GM18520 (cell line): Measurements from ENCODE around the gene ZNF354B.
"Not testable (repeated sequence)": the region's sequence is repeated elsewhere in the genome, so short reads cannot be mapped to it uniquely, and the experiment has no call there.

ENCODE experiments used
- ATAC-seq: cut with Tn5 transposase; IDR thresholded peaks from one replicate; pipeline ENCODE4 v1.9.1; 2021; ENCODE audit not compliant: unreplicated experiment

ZNF354B gene

DNA sequence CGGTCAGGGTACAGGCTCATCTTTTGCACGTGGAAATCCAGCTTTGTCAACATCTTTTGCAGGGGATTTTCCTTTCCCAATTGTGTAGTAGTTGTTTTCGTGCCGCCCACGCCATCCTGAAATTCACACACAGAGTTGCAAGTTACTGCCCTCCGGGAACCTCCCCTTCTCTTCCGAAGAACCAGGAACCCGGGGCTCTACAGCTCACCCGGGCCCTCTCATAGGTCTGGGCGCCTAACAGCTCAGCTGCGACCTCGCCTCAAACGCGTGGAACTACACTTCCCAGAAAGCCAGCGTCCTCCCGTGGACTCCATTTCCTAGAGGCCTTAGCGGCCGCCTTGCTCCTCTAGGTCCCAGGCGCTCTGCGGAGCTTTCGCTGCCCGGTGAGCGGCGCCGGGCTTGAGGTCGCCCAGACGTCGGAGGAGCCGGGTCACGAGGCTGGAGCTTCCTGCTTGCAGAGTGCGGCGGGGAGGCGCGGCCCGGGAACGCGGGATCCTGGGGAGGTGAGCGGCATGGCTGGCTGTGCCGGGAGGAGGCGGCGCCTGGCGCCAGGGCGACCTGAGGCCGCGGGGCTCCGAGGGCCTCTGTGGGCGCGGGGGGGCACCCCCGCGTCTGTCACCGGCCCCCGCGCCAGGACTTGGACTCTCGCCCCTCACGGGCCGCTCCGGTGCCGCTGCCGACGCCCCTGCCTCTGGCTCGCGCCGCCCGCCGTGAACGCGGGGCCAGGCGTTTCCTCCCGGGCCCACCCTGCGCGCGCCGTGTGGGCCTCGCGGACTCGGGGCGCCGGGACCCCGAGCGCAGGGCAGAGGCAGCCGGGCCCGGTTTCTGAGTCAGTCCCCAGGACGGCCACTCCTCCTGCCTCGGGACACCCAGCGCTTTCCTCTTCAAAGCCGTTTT, at the start of gene ZNF354B:
Gene ZNF354B (plus strand): TSS at position 329 of the 897 bp plus-strand sequence. CDS start 1,095 bp downstream, outside the sequence.
- ATAC-seq = peak; percentile 87

DNA sequence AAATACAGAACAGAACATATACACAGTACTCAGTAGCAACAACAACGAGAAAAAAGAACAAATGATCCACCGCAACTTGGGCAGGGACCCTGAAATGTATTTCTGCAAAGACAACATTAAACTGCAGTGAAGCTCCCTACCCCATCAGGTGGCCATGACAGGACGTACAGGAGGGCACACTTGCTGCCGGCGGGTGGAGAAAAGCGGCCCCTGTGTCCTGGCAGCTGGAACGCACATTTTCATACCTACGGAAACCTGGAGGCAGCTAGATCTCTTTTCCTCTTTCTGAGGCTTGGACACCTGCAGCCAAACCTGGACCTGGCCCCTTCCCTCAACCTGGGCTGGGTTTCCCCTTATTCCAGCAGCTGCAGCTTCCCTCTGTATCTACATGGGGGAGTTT, 42.2 kb upstream of the ZNF354B start:
- no peak for ATAC-seq

DNA sequence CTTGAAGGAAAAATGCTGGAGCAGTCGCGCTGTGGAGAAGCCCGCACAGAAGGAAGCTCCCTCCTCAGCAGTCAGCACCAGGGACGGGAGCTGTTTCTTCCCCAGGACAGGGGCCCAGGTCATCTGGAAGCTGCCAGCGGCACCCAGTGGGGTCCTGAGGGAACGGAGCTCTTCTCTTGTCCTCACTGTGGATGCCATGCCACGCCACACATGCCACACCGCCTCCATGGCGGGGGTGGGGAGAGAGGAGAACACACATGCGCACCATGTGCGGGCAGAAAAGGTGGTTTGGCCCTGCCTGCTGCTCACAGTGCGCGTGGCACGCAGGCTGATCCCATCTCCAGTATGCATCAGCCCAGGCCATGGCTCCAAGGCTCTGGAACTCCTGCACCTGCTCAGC, 41.7 kb upstream of the ZNF354B start:
- ATAC-seq = no peak

DNA sequence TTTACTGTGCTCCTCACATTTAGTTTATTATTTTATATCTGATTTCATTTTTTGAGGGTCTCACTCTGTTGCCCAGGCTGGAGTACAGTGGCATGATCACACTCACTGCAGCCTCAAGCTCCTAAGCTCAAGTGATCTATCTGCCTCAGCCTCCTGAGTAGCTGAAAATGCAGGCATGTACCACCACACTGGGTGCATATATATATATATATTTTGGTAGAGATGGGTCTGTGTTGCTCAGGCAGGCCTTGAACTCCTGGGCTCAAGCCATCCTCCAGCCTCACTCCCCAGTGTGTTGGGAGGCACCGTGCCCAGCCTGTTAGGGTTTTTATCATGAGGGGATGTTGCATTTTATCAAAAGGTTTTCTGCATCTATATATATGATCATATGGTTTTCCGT, 39.8 kb upstream of the ZNF354B start:
- no peak for ATAC-seq

DNA sequence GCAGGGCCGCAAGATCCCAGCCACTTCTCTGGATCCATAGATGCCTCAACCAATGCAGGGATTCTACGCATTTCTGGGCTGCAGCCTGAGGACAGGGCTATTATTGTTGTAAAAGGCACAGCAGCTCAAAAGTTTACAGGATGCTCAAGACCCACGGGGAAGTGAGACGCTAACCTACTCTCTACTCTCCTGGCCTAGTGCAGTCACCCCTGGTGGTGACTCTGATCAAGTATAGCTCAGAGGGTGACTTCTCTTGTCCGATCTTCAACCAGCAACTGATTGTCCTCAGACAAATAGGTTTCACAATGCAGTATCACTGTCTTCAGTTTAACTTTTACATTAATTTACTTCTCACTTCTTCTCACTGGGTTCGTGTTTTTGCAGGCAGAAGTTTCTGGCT, 34.3 kb upstream of the ZNF354B start:
- ATAC-seq = no peak

DNA sequence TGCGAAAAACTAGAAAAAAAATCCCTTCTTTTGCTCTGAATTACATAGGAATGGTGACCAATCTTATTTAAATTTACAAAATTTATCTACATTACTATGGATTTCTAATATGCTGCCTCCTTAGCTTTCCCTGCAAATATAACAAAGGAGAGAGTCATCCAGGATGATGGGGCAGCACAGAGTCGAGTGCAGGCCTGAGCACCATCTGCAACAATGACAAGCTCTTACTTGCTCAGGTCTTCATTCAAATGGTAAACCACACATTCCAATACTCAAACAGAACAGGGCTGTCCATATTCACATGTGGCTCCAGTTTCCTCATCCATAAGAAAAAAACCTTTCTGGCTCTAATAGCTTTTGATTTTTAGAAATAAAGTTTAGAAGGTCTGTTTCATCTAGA, 33.5 kb upstream of the ZNF354B start:
- ATAC-seq = no peak

DNA sequence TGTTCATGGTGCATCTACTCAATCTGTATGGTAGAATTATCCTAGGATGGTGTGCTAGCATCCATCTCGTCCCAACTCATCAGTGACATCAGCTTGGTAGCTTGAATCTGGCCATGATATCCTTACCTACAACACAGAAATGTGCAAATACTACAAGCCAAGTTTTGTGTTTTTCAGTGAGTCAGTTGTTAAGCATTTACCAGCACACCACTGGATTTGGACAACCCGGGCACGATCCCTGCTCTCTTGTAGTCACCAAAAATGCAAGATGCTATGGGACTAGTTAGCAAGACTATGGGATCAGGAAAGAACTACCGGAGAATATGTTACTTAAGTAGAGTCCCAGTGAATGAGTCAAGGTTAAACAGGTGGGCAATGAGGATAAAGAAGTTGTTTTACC, 32.1 kb upstream of the ZNF354B start:
- ATAC-seq = no peak

DNA sequence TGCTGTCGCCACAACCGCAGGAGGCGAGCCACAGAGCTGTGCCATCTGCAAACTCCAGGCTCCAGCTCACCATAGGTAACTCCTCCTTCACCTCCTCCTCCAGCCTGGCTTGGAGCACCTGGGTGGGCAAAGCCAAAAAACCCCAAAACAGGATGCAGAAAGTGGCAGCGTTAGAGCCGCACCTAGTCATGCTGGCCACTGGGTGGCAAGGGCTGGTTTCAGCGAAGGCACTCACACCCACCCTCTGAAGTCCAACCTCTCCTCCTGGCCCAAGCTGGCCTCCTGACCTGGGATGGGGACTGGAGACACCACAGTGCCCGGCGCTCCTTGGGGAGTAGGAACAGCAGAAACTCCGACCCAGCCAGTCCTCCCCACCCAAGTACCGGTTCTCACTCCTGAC, 28.7 kb upstream of the ZNF354B start:
- no peak for ATAC-seq

DNA sequence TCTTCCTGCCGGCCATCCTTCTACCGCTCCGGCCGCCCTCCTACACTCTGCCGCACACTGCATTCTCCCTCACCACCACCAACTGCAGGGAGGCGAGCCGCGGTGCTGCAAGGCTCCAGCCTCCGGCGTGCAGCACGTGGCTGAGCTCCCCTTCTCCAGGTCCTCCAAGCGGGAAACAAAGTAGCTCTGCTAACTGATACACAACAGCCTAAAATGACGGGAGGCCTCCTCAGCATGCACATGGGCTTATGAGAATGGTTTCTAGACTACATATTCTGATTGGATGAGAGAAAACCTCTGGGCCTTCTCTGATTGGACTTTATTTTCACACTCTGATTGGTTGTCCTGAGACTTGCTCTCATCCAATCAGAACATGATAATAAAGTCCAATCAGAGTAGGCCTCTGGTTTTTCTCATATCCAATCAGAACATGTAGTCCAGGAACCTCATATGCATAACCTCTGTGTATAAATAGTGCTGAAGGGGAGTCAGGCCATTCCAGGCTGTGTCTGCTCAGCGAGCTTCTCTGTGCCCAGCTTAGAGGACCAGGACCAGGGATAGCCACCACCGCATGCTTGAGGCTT, 27.0 kb upstream of the ZNF354B start:
- no peak for ATAC-seq

DNA sequence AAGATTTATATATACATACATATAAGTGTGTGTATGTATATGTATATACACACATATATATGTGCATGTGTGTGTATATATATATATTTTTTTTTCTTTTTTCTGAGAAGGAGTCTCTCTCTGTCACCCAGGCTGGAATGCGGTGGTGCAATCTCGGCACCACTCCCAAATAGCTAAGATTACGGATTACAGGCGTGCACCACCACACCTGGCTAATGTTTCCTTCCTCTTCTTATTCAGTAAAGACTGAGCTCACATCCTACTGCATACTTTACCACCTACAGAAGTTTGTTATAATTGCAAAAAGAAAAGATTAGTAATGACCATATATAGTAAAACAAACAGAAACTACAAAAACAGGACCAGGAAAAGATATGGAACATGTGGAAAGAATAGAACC, 23.1 kb upstream of the ZNF354B start:
- ATAC-seq = no peak

DNA sequence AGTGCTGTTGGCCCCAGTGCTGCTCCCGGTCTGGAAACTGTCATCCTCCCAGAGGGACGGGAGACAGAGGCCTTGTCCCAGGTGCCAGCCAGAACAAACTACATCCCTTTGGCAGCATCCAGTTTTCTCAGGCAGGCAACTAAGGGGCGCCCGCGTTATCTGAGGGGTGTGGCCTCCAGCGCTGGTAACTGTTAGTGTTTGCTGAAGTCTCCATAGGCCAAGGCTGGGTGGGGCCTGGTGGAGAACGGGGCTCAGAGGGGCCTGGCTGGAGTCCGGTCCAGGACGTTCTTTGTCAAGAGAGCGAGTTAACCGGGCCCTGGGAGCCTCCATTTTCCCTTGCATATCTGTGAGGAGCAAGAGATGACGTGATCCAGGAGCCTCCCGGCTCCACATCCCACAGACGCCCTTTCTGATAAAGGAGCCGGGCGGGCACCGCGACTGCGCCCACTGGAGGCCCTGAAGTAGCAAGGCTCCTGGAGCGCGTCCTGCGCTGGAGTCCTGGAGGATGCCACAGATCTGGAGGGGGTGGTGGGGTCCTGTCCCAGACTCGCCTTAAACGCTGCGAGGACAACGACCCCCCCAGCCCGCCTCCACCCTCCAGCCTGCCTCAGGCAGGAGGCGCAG, 20.9 kb upstream of the ZNF354B start:
- not testable (repeated sequence) for ATAC-seq

DNA sequence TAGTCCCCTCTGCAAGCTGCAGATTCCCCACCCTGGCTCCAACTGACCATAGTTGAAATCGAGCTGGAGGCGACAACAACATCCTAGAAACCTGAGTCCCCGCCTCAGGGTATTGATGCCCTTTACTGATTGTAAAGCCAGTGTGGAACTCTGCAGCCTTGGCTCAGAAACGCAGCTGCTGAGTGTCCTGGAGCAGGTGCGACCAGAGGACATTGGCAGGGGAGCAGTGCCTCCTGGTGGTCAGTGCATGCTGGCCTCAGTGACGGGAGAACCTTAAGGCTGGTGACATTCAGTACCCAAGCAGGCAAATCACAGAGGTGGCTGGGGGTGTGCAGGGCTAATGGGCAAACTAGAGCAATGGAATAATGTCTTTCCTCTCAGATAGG, 20.4 kb upstream of the ZNF354B start:
- no peak for ATAC-seq

DNA sequence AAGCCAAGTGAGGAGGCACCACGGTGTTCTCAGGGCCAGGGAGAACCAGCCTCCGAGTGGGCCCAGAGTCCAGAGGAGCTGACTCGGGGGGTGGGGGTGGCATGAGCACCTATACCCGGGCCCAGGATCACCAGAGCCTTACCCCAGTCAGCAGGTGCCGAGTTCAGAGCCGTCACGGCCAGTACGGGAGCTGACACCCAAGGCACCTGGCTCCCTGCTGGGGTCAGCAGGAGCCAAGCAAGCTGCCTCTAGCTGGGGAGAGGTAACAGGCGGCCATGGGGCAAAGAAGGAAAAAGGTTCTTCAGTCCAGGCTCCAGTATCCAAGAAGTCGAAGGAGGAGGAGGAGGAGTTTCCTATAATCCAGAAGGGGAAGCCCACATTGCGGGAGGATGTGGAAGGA, 19.4 kb upstream of the ZNF354B start:
- ATAC-seq = not testable (repeated sequence)

DNA sequence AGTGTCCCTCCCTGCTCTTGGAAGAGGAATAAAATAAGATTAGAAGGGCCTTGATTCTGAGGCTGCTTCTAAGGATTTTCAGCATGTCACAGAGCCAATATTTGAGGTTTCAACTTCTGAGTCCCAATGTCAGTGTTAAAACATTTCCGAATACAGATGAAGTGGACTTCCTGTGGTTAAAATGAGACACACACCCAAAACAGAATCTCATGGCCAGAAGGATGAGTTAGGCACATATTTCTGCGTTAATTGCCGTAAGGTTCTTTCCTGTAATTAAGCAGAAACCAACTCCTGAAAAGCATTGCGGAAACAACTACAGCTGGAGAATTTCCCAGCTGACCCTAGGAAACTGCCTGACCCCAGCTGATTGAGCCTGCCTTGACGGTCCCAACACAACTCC, 10.4 kb upstream of the ZNF354B start:
- no peak for ATAC-seq

DNA sequence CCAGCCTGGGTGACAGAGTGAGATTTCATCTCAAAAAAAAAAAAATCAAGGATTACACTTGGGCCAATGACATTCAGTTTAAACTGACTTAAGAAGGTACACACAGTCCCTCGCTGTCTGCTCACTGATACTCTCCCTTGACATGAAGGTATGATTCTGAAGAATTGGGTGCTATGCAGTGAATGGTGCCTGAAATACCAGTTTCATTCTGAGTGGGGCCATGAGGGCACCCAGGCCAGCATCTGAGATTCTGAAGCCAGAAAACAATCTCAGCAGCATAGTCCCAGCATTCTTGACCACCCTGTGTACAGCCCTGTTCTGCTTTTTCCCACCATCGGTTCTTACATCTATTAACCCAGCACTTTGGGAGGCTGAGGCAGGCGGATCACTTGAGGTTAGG, 7.8 kb upstream of the ZNF354B start:
- no peak for ATAC-seq

DNA sequence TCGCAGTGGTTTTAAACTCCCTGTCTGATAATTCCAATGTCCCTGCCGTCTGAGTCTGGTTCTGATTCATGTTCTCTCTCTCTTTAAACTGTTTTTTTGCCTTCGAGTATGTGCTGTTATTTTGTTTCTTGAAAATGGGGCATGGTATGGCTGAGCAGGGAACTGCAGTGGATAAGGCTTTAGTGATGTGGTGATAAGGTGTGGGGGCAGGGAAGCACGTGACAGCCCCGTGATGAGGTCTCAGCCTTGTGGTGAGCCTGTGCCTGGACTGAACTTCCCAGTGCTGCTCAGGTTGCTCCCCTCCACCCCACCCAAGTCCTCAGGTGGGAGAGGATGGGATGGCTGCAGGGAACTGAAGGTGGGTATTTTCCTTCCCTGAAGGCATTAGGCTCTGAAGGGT, 5.5 kb upstream of the ZNF354B start:
- ATAC-seq = no peak

DNA sequence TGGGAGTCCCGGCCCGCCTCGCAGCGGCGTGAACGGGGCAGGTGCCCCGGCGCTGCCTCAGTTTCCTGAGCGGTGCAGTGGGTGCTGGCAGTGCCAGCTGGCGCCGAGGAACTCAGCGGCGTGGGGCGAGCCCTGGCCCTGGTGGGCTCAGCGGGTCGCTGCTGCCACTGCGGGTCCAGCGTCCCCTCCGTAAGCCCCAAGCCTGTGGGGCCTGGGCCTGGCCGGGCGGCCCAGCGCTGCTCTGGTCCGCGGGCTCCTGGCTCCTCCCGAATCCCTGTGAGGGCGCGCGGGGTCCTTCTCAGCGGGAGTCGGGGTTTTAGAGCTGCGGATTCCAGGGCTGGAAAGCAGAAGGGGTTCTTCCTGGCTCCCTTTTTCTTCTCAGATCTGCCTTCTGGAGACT, 862 bp downstream of the ZNF354B start:
- ATAC-seq = not testable (repeated sequence)

DNA sequence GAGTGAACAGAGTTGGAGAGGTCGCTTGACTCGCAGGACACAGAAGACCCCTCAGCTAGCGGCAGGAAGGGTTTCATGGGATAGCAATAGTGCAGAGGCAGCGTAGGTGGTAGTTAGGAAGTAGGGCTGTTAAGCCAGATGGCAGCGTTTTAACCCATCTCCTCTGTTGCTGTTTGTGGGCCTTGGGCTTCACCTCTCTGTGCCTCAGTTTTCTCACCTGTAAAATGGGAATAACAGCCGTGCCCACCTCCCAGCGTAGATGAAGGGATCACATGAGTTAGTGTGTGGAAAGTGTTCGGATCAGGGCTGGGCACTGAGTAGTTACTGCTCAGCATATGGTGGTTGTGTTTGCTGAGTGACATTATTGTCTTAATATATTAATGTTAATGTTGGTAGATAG, 1.9 kb downstream of the ZNF354B start:
- ATAC-seq = no peak

DNA sequence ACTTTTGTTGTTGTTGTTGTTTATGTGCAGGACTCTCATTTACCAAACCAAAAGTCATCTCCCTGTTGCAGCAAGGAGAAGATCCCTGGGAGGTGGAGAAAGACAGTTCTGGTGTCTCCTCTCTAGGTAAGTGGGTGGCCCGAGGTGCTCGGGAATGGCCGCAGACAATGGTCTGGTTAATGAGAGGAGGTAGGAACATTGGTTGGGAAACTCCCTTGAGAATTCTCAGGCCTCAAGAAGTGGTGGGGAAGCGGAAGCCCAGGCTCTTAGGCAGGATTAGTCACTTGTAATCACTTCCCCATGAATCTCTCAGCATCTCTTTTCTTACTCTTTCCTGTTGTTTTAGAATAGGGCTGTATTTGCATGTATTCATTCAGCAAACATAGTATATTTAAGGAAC, 7.2 kb downstream of the ZNF354B start:
- ATAC-seq = no peak

DNA sequence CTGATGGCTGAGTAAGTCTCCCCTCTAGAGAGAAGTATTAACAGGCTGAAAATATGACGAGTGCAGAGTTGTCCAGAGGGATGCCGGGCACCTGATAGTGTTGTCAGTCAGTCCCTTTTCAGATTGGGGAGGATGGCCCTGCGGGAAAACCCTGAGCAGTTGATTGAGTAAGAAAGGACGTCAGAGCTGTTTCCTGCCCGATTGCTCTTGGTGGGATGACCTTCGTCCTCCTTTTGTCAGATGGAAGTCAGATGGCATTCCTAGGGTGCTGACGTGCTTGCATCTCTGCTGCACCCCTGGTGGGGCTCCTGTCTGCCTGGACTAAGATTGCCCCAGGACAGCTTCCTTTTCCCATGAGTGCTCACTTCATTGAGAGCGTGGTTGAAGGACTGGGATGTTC, 9.8 kb downstream of the ZNF354B start:
- no peak for ATAC-seq

DNA sequence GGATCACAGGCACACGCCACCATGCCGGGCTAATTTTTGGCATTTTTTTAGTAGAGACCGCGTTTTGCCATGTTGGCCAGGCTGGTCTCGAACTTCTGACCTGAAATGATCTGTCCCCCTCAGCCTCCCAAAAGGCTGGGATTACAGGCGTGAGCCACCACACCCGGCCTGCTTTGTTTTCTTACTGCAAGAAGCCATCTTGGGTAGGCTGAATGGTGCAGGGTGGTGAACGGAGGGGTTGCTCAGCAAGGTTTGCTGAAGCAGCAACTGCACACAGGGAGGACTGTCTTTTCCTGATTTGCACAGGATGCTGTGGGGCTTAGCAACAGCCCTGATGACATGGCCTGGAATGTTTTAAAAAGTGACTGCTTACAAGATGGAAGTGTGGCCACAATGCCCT, 10.7 kb downstream of the ZNF354B start:
- no peak for ATAC-seq

DNA sequence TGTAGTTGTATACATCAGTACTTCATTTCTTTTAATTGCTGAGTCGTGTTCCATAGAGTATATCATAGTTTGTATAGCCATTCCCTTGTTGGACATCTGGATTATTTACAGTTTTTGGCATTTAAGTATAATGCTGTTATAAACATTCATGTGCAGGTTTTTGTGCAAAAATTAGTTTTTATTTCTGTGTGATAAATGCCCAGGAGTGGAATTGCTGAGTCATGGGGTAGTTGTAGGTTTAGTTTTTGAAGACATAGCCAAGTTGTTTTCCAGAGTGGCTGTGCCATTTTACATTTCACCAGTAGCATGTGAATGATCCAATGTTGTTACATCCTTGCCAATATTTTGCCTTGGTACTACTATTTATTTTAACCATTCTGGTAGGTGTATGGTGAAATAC, 12.5 kb downstream of the ZNF354B start:
- no peak for ATAC-seq
